ENCODE measurements around the gene ASAH2. TPM values are rescaled to one million over a fixed set of nuclear protein-coding genes. Genes with fewer than 3 reads are reported as not detected.

ASAH2 gene
- total and polyA plus RNA-seq, 11 donors = 0.25 to 2.9 (median 1.00) TPM

DNA sequence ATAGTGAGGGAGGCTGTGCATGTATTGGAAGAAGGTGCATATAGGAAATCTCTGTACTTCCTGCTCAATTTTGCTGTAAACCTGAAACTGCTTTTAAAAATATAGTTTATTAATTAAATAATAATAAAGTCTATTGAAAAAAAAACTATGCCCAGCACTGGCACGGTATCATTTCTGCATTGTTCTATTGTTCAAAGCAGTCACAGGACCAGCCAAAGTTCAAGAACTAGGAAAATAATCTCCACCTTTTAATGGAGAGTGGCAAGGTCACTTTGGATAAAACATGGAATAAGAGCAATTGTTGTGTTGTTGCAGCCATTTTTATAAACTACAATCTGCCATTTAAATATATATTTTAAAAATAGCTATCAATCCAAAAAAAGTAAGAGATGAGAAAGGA lies 24.7 kb downstream of the ASAH2 start:
- Histone ChIP-seq H3K4me3 (no peak overlapping the region), H3K36me3 (no peaks in the 10 kb centered on the region), H3K27ac (no peak overlapping the region), H3K27me3 (peaks cover 0 to 6% (median 0%) of the 10 kb centered on the region in 9 donors), H3K4me1 (no peaks in the 10 kb centered on the region), H3K9me3 (no peaks in the 10 kb centered on the region)
- DNase-seq = no peak
- no peak for ATAC-seq
- 54 to 78% (median 72%) methylated on average over 1 of the region's 1 CpG for WGBS, 4 donors
- intact Hi-C loops (cut with DNase I) = loop anchor here in 1 of 10 donors (10.0 kb wide), 1 partner anchor 632 kb away; no protein-coding TSS in a partner anchor
- TF ChIP-seq POLR2A (IDR thresholded peaks at IDR 0.05) = no peak
- TF ChIP-seq, protein P1, sequence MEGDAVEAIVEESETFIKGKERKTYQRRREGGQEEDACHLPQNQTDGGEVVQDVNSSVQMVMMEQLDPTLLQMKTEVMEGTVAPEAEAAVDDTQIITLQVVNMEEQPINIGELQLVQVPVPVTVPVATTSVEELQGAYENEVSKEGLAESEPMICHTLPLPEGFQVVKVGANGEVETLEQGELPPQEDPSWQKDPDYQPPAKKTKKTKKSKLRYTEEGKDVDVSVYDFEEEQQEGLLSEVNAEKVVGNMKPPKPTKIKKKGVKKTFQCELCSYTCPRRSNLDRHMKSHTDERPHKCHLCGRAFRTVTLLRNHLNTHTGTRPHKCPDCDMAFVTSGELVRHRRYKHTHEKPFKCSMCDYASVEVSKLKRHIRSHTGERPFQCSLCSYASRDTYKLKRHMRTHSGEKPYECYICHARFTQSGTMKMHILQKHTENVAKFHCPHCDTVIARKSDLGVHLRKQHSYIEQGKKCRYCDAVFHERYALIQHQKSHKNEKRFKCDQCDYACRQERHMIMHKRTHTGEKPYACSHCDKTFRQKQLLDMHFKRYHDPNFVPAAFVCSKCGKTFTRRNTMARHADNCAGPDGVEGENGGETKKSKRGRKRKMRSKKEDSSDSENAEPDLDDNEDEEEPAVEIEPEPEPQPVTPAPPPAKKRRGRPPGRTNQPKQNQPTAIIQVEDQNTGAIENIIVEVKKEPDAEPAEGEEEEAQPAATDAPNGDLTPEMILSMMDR (IDR thresholded peaks at IDR 0.05) = no peak

DNA sequence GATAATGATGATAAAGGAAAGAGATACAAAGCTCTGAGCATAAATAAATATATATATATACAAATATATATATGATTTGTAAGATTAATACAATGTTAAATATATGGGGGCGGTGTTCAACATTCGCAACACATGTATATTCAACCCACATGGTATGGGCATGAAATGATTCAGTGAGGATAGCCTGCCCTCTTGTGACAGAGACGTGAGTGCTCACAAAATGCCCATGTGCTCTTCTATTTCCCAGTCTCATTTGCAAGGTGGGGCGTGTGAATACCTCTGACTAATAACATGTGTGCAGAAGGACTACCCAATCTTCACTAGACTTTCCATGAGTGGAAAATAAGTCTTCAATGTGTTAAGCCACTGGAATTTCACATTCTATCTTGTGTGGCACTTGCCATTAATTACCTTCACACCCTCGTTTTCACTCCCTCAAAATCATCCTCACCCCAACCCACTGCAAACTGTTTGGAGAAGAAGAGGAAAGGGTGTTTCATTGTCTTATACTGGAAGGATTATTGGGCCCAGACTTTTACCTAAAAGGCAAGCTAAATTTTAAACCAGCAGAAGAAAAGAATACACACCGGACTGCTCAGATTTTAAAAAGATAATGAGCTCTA lies 26.9 kb downstream of the ASAH2 start:
- peak in 3 of 4 donors; percentile 60 to 61 (median 60) for ATAC-seq

DNA sequence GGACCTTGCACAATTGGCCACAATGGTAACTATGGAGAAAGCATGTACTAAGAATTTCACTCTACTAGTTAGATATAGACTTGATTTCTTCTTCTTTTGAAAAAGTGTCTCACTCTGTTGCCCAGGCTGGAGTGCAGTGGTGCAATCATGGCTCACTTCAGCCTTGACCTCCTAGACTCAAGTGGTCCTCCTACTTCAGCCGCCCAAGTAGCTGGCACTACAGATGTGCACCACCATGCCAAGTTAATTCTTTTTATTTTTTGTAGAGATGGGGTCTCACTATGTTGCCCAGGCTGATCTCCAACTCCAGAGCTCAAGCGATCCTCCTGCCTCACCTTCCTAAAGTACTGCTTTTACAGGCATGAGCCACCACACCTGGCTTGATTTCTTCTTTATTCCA lies 29.1 kb downstream of the ASAH2 start:
- no peak overlapping the region for H3K4me3 ChIP-seq
- ATAC-seq (no peak), DNase-seq (no peak)
- TF ChIP-seq POLR2A (IDR thresholded peaks at IDR 0.05) = no peak
- TF ChIP-seq, protein P1 (IDR thresholded peaks at IDR 0.05) = no peak
- no peak overlapping the region for H3K27ac ChIP-seq
- no peaks in the 10 kb centered on the region for H3K4me1 ChIP-seq
- 85 to 99% (median 91%) methylated on average over 2 of the region's 2 CpGs for WGBS, 4 donors
- intact Hi-C loops (cut with DNase I) = loop anchor here in 8 of 10 donors (5.0 to 10.0 kb wide), 3 partner anchors 625 to 630 kb away; no protein-coding TSS in a partner anchor
- H3K9me3 ChIP-seq = no peaks in the 10 kb centered on the region
- no peaks in the 10 kb centered on the region for H3K36me3 ChIP-seq
- H3K27me3 ChIP-seq = peaks cover 0 to 10% (median 0%) of the 10 kb centered on the region in 9 donors

More for the DNA sequence above, 26.9 kb downstream of the ASAH2 start:
- H3K27me3 ChIP-seq = peaks cover 0 to 6% (median 0%) of the 10 kb centered on the region in 9 donors
- H3K36me3 ChIP-seq = no peaks in the 10 kb centered on the region
- no peak overlapping the region for H3K27ac ChIP-seq
- no peak overlapping the region for H3K4me3 ChIP-seq
- 29 to 35% (median 33%) methylated on average over 6 of the region's 6 CpGs for WGBS, 4 donors
- no peaks in the 10 kb centered on the region for H3K9me3 ChIP-seq
- intact Hi-C loops (cut with DNase I) = loop anchor here in 8 of 10 donors (5.0 to 10.0 kb wide), 3 partner anchors 627 to 632 kb away; no protein-coding TSS in a partner anchor
- DNase-seq = peak in 2 of 5 donors; percentile 6 to 27
- H3K4me1 ChIP-seq = no peaks in the 10 kb centered on the region
- TF ChIP-seq, protein P1 (IDR thresholded peaks at IDR 0.05) = peak in 11 of 12 donors; percentile 20 to 57 (median 43)
- no peak for TF ChIP-seq POLR2A (IDR thresholded peaks at IDR 0.05)

DNA sequence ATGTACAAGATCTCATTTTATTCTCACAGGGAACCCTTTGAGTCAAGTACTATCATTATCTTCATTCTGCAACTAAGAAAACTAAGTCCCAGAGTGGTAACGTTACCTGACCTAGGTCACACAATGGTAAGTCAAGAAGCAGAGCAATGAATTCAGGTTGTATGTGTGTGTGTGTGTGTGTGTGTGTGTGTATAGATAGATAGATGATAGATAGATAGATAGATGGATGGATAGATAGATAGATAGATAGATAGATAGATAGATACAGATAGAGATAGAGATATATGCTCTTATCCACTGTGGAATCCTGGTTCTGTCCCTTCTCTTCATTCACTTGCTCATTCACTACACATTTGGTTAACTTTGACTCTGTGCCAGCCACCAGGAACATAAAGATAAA lies 29.8 kb downstream of the ASAH2 start:
- Histone ChIP-seq H3K4me1 (peaks cover 0 to 3% (median 0%) of the 10 kb centered on the region in 12 donors), H3K4me3 (no peak overlapping the region), H3K9me3 (no peaks in the 10 kb centered on the region), H3K27me3 (peaks cover 0 to 10% (median 0%) of the 10 kb centered on the region in 9 donors), H3K36me3 (no peaks in the 10 kb centered on the region), H3K27ac (no peak overlapping the region)
- TF ChIP-seq, protein P1 (IDR thresholded peaks at IDR 0.05) = no peak
- TF ChIP-seq POLR2A (IDR thresholded peaks at IDR 0.05) = no peak
- DNase-seq (no peak), ATAC-seq (no peak)
- intact Hi-C loops (cut with DNase I) = loop anchor here in 8 of 10 donors (5.0 to 10.0 kb wide), 3 partner anchors 624 to 629 kb away; no protein-coding TSS in a partner anchor
- WGBS, 4 donors = 72 to 80% (median 79%) methylated on average over 1 of the region's 1 CpG

Measured in heart left ventricle (tissue), 16 donors.